ENCODE results near the gene PSMD1.

PSMD1 gene

DNA sequence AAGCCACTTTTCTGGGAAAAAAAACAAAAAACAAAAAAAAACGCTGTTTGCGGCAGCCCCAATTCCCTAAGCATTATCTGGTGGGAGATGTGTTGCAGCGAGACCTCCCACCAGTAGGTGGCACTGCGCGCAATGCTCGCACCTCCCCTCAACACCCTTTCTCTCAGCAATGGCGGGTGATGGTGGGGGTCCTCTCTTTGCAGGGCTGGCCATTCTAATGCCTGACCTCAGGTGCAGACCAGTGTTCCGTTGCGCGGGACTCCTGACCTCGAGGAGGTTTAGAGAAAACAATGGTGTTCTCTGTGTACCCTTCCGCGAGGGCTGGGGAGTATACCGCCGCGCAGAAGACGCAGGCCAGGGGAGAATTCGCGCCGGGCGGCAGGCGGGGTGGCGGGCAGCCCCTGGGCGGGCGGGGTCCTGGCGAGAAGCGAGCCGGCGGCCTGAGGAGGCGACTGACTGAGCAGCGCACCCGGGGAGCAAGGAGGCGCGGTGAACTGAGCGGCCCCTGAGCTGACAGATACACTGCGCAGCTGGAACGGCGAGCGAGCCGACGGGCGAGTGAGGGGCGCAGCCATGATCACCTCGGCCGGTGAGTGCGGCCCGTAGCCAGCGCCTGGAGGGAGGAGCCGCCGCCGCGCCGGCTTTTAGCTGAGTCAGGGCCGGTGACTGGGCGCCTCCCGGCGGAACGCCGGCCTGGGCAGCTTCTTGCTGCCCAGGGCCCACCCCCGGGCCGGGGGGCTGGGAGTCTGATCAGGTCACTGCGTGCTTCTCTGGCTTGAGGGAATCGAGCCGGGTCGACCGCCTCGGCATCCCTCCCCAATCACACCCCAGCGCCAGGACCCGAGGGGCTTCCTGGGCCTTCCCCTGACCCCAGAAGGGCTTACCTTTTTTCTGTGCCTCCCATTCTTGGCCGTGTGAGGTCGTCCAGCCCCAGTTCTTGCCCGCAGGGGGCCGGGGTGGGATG lies at the start of gene PSMD1:
Gene PSMD1 (plus strand): TSS at position 415 of the 964 bp plus-strand sequence. CDS start 159 bp downstream, at position 574.
- Mint-ChIP-seq H3K4me3 (peak within 1 kb of the TSS; percentile 94), H3K27me3 (peaks cover 24% of the 10 kb centered on the region), H3K4me1 (ENCODE audit: low read depth) (peaks cover 45% of the 10 kb centered on the region), H3K27ac (peak within 1 kb of the TSS; percentile 97), H3K36me3 (ENCODE audit: low read depth) (peaks cover 26% of the 10 kb centered on the region), H3K9me3 (no peaks in the 10 kb centered on the region)
- intact Hi-C loops (cut with micrococcal nuclease), result loop anchor here (5.0 to 10.0 kb wide), 2 partner anchors 152 to 234 kb away; no protein-coding TSS in a partner anchor

DNA sequence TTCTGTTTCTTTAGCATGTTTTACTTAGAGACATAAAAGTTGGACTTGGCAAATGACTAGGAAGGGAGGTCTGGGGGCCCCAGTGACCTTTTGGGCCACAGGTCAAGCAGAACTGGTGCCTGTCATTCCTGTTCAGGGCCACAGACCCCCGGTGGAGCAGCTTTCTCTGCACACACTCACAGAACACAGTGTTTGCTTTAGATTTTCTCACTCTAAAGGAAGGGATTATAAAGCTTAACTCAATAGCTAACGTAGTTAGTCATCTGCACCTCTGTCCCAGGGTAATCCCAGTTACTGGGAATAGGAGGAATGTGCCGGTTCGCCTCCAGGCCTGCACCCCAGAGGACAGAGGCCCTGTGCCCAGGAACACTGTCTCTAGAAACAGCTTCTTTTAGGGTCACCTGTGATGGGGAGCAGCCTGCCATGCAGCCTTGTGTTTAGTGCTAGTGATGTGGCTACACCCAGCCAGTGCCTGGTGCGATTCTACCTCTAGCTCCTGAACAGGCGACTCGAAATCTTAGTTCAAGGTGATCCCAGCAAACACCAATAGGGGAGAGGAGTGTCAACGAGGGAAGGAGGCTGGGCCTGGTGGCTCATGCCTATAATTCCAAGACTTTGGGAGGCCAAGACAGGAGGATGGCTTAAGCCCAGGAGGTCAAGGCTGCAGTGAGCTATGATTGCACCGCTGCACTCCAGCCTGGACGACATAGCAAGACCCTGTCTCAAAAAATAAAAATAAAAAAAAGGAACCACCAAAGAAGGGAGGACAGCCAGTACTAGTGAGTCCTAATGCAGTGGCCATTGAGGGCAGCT lies 49.2 kb upstream of the PSMD1 start:
- peaks cover 15% of the 10 kb centered on the region for H3K9me3 Mint-ChIP-seq
- H3K4me1 Mint-ChIP-seq (ENCODE audit: low read depth), result no peaks in the 10 kb centered on the region
- H3K4me3 Mint-ChIP-seq, result no peak overlapping the region
- H3K36me3 Mint-ChIP-seq (ENCODE audit: low read depth), result peaks cover 4% of the 10 kb centered on the region
- intact Hi-C loops (cut with micrococcal nuclease), result no loop called here
- H3K27me3 Mint-ChIP-seq, result peaks cover 15% of the 10 kb centered on the region
- H3K27ac Mint-ChIP-seq, result no peak overlapping the region

DNA sequence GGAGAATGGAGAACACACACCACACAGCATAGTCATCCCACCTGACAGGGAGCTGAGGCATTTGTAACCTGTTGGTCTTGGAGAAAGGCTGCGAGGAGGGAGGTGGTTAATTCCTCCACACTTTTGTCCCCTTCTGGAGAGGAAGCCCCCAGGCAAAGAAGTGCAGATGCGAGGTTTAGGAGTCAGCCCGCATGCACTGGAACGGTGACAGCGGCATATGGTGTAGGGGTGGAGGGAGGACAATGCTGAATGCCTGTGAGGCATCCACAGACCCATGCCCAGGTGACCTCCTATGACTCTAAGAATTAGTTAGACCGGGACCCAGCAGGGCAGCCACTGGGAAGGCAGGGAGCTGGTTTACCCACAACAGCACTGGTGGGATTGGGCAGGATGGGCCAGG lies 48.5 kb upstream of the PSMD1 start:
- intact Hi-C loops (cut with micrococcal nuclease), result no loop called here

DNA sequence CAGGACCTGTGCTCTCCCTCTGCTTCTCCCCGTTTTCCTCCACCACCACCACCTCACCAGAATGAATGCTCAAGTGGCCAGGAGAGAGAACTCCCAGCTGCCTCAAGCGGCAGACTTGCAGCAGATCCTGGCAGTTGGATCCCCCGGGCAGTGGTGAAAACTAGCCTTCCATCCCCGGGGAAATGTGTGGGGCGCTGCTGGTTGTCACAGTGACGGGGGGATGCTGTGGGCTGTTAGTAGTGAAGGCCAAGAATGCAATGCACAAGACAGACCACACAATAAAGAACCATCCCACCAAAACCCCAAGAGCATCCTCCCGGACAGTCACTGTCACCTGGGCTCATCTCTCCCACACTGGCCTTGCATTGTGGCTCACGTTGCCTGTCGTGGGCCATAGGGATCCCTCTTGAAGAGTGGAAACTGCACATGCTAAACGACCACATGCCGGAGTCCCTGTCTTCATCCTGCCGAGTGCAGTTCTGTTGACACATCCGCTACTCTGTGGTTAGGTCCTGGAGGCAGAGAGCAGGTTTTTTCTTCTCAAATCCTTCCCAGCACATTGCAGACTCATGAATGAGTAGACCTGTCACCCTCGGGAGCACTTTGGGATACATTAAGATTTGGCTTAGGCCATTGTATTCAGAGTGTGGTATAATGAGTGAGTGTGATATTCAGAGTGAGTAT lies 47.3 kb upstream of the PSMD1 start:
- H3K36me3 Mint-ChIP-seq (ENCODE audit: low read depth), result peaks cover 4% of the 10 kb centered on the region
- peaks cover 10% of the 10 kb centered on the region for H3K27me3 Mint-ChIP-seq
- H3K4me3 Mint-ChIP-seq, result no peak overlapping the region
- intact Hi-C loops (cut with micrococcal nuclease), result no loop called here
- H3K27ac Mint-ChIP-seq, result no peak overlapping the region
- H3K9me3 Mint-ChIP-seq, result peaks cover 15% of the 10 kb centered on the region
- no peaks in the 10 kb centered on the region for H3K4me1 Mint-ChIP-seq (ENCODE audit: low read depth)

More for the DNA sequence above, 48.5 kb upstream of the PSMD1 start:
- Mint-ChIP-seq H3K4me1 (ENCODE audit: low read depth) (no peaks in the 10 kb centered on the region), H3K9me3 (peaks cover 15% of the 10 kb centered on the region), H3K27me3 (peaks cover 13% of the 10 kb centered on the region), H3K4me3 (no peak overlapping the region), H3K36me3 (ENCODE audit: low read depth) (peaks cover 4% of the 10 kb centered on the region), H3K27ac (no peak overlapping the region)

DNA sequence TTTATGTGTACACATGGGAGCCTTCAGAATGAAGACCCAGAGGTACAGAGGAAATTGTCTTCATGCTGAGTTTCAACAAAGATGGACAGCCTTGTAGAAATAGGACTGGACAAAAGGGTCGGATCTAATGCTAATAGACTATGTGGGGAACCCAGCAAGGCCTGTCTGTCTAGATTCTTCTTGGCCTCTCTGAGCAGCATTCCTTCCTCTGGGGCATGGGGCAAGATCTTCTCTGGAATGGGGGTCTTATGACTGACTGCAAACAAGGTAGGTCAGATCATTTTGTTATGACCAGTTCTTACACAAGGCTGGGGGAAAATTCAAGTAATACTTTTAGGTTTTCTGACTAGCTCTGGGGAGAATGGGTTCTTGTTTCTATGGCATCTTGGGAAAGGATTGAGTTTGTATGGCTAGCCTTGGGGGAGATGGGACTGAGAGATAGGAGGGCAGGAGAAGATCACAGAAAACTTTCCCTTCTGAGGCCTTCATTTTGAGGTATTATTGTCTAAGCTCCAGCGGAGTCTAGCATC lies 46.4 kb upstream of the PSMD1 start:
- H3K4me1 Mint-ChIP-seq (ENCODE audit: low read depth), result no peaks in the 10 kb centered on the region
- peaks cover 2% of the 10 kb centered on the region for H3K36me3 Mint-ChIP-seq (ENCODE audit: low read depth)
- no peak overlapping the region for H3K4me3 Mint-ChIP-seq
- no peak overlapping the region for H3K27ac Mint-ChIP-seq
- intact Hi-C loops (cut with micrococcal nuclease), result no loop called here
- H3K27me3 Mint-ChIP-seq, result peaks cover 10% of the 10 kb centered on the region
- H3K9me3 Mint-ChIP-seq, result peaks cover 6% of the 10 kb centered on the region

DNA sequence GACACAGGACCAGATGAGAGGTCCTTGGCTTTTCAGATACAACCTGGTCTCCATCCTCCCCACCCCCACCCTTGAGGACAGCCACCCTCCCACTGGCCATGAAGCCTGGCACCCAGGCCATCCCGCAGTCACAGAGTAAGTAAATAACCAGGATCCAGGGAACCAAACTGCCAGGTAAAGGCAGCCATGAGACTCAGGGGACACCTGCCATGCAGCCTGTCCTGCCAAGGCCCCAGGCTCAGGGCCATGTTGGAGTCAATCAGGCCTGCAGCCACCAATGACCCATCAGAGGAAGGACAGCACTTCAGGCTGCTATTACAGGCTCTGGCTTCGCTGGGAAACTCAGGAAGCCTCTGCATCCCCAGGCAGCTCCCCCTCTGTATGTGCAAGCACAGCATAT lies 45.1 kb upstream of the PSMD1 start:
- H3K36me3 Mint-ChIP-seq (ENCODE audit: low read depth), result no peaks in the 10 kb centered on the region
- no peak overlapping the region for H3K27ac Mint-ChIP-seq
- H3K27me3 Mint-ChIP-seq, result peaks cover 10% of the 10 kb centered on the region
- H3K4me3 Mint-ChIP-seq, result no peak overlapping the region
- no peaks in the 10 kb centered on the region for H3K4me1 Mint-ChIP-seq (ENCODE audit: low read depth)
- no peaks in the 10 kb centered on the region for H3K9me3 Mint-ChIP-seq
- intact Hi-C loops (cut with micrococcal nuclease), result no loop called here

DNA sequence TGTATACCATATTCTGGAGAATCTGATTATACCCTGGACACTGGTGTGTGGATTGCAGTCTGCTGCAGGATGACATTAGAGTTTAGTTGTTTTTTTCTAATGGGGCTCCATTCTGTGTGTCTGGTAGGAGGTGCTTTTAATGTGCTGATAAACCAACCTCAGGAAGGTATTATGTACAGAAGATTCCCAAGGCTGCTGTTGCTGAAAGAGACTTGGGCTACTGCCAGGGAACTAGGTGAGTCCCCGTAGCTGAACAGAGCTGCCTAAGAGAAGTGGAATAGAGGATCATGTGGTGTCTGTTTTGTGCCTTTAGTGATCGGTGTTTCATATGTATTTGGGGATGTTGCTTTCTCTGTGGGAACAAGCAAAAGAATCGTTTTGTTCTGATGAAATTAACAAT lies 44.2 kb upstream of the PSMD1 start:
- Mint-ChIP-seq H3K4me1 (ENCODE audit: low read depth) (peaks cover 5% of the 10 kb centered on the region), H3K27me3 (peaks cover 13% of the 10 kb centered on the region), H3K36me3 (ENCODE audit: low read depth) (no peaks in the 10 kb centered on the region), H3K9me3 (no peaks in the 10 kb centered on the region), H3K27ac (no peak overlapping the region), H3K4me3 (no peak overlapping the region)
- intact Hi-C loops (cut with micrococcal nuclease), result no loop called here

DNA sequence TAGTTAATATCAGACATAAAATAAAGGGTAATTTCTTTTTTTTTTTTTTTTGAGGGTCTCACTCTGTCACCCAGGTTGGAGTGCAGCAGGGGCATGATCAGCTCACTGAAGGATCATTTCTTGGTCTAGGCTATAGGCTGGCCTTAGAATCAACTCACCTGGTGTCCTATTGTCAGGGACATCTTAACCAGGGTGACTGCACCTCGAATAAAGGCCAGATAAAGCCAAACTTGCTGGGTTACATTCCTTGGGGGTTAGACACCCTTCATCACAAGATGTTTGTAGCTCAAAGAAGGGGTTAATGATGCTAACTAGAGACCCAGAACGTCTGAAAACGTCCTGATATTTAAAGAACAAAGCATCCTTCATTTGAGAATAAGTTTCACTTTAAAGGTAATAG lies 42.8 kb upstream of the PSMD1 start:
- Mint-ChIP-seq H3K4me1 (ENCODE audit: low read depth) (peaks cover 5% of the 10 kb centered on the region), H3K27me3 (peaks cover 13% of the 10 kb centered on the region), H3K4me3 (no peak overlapping the region), H3K27ac (no peak overlapping the region), H3K36me3 (ENCODE audit: low read depth) (no peaks in the 10 kb centered on the region), H3K9me3 (no peaks in the 10 kb centered on the region)
- intact Hi-C loops (cut with micrococcal nuclease), result no loop called here

DNA sequence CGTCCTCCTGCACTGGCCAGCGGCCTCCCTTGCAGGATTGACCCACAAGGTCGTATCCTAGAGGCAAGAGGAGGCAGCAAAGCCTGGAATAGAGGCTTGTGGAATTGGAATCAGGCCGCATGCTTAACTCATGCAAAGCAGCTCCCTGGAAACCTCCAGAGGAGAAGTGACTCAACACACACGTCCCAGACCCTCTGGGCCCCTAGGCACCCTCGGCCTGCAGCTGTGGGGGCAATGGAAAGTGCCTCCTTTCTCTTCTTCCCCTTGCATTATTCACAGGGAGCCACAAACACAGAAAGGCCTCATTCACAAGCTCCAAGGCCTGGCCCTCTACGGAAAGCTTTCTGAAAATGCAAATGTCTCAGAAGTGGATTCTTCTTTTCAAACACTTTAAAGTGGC lies 41.2 kb upstream of the PSMD1 start:
- H3K9me3 Mint-ChIP-seq, result no peaks in the 10 kb centered on the region
- H3K4me1 Mint-ChIP-seq (ENCODE audit: low read depth), result peaks cover 5% of the 10 kb centered on the region
- H3K4me3 Mint-ChIP-seq, result no peak overlapping the region
- H3K27ac Mint-ChIP-seq, result no peak overlapping the region
- intact Hi-C loops (cut with micrococcal nuclease), result no loop called here
- H3K36me3 Mint-ChIP-seq (ENCODE audit: low read depth), result no peaks in the 10 kb centered on the region
- H3K27me3 Mint-ChIP-seq, result peaks cover 13% of the 10 kb centered on the region

DNA sequence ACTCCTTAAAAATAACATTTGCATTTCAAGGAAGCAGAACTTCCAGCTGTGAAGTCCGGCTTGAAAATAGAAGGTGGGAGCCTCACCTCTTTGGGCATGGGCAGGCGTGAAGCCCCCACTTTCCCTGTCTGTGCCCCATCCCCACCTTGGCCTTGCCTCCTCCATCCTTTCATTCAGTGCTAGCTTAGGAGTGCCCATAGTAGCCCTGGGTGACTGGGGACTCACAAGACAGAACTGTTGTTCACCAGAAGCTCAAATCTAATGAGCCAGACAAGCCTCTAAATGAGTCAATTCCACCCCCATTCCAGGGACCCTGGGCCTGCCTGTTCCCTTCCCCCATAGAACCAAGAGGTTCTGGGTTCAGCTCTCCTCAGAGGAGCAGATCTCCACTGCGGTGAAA lies 40.7 kb upstream of the PSMD1 start:
- intact Hi-C loops (cut with micrococcal nuclease), result no loop called here
- no peak overlapping the region for H3K4me3 Mint-ChIP-seq
- H3K36me3 Mint-ChIP-seq (ENCODE audit: low read depth), result no peaks in the 10 kb centered on the region
- H3K4me1 Mint-ChIP-seq (ENCODE audit: low read depth), result peaks cover 5% of the 10 kb centered on the region
- no peak overlapping the region for H3K27ac Mint-ChIP-seq
- no peaks in the 10 kb centered on the region for H3K9me3 Mint-ChIP-seq
- peaks cover 13% of the 10 kb centered on the region for H3K27me3 Mint-ChIP-seq

DNA sequence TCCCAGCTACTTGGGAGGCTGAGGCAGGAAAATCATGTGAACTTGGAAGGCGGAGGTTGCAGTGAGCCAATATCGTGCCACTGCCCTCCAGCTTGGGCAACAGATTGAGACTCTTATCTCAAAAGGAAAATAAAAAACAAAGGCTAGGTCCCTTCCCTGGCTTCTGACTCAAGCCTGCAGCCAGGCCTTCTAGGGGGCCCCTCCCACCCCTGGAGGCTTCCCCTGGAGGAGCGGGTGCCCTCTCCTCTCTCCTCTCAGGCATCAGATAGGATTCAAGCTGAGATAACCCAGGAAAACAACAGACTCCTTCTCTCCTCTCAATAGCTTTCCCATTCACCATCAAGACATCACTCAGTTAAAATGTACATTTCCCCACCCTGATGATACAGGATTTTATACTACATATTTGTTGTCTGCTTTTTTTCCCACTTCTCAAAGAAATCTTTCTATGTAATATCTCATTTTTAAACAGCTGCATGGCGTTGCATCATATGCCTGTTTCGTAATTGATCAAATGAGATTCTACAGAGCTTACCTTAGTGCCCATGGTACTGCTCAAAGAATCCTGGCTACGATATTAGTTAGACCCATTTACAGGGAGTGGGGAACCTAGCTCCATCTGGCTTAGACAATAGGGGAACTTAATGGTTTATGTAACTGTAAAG lies 40.0 kb upstream of the PSMD1 start:
- Mint-ChIP-seq H3K27ac (no peak overlapping the region), H3K9me3 (no peaks in the 10 kb centered on the region), H3K36me3 (ENCODE audit: low read depth) (no peaks in the 10 kb centered on the region), H3K4me1 (ENCODE audit: low read depth) (peaks cover 5% of the 10 kb centered on the region), H3K27me3 (peaks cover 13% of the 10 kb centered on the region), H3K4me3 (no peak overlapping the region)
- intact Hi-C loops (cut with micrococcal nuclease), result no loop called here

DNA sequence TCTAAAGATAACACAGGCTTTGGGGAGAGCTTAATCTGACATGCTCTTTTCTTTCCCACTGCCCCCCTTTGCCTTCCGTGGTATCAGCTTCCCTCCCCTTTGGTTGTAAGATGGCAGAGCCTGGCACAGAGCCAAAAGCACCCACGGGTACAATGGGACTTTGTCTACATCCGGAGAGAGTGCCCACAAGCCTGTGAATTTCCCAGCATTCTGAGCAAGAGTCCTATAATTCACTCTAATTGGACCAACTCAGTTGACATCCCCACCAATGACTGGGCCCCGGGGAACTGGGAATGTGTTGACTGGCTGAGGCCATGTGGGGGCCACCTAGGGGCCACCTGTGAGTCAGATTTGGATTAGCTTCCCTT lies 39.5 kb upstream of the PSMD1 start:
- H3K4me1 Mint-ChIP-seq (ENCODE audit: low read depth), result peaks cover 5% of the 10 kb centered on the region
- intact Hi-C loops (cut with micrococcal nuclease), result no loop called here
- no peak overlapping the region for H3K4me3 Mint-ChIP-seq
- H3K36me3 Mint-ChIP-seq (ENCODE audit: low read depth), result no peaks in the 10 kb centered on the region
- no peak overlapping the region for H3K27ac Mint-ChIP-seq
- H3K27me3 Mint-ChIP-seq, result peaks cover 10% of the 10 kb centered on the region
- no peaks in the 10 kb centered on the region for H3K9me3 Mint-ChIP-seq

DNA sequence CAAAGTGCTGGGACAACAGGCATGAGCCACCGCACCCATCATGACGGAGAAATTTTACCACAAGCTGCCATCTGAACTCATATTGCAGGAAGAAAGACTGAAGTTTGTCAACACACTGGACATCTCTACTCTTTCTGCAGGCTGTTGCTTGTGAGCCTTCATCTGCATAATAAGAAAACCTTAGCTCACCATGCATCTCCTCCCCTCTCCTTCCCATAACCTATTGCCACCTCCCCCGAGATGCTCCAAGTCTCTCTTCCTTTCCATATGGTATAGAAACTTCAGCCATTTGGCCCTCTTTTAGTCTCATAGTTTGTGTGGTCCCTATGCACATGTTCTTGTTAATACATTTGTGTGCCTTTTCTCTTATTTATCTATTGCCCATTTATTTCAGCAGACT lies 38.5 kb upstream of the PSMD1 start:
- peaks cover 7% of the 10 kb centered on the region for H3K27me3 Mint-ChIP-seq
- no peak overlapping the region for H3K4me3 Mint-ChIP-seq
- H3K4me1 Mint-ChIP-seq (ENCODE audit: low read depth), result peaks cover 5% of the 10 kb centered on the region
- no peaks in the 10 kb centered on the region for H3K9me3 Mint-ChIP-seq
- intact Hi-C loops (cut with micrococcal nuclease), result no loop called here
- H3K36me3 Mint-ChIP-seq (ENCODE audit: low read depth), result no peaks in the 10 kb centered on the region
- H3K27ac Mint-ChIP-seq, result no peak overlapping the region
